Stimulated activated CD4-positive, alpha-beta T cell treated with anti-CD3 and anti-CD28 coated beads, TNF-alpha, amount 100 ng/mL, for 48 hours (primary cell): ENCODE measurements around the gene TGIF2LX.
"Not testable (repeated sequence)": the region's sequence is repeated elsewhere in the genome, so short reads cannot be mapped to it uniquely, and the experiment has no call there.

Experiments used
- DNase-seq, 3 donors: peaks; one replicate each; pipeline ENCODE4 v3.0.0-alpha.2; 2020; ENCODE audit warnings: low read depth in 3 of 3

Gene TGIF2LX

GRCh38 chrX:89921665-89922064, at the start of gene TGIF2LX:
Gene TGIF2LX, plus strand, starts transcription at chrX:89921908. Its CDS starts 178 bp downstream, at chrX:89922086.
- DNase-seq, result not testable (repeated sequence)

GRCh38 chrX:89922338-89922934, 728 bp downstream of the TGIF2LX start:
- DNase-seq, result not testable (repeated sequence)

DNA sequence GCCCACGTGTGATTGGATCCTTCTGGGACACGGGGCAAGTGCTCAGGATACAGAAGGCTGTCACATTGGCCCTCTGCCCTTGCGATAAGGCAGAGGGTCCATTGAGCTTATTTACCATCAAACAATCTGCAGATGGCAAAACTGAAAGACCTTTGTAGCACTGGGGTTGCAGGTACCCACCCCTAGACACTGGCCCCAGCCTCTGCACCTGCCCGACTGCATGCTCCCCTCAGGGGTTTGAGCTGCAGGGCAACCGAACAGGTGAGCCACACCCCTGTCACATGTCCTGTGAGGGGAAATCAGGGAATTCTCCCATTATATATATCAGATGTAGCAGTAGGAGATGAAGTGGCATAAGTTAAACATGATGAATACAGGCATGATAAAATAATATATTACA, 21.4 kb downstream of the TGIF2LX start:
- not testable (repeated sequence) for DNase-seq

DNA sequence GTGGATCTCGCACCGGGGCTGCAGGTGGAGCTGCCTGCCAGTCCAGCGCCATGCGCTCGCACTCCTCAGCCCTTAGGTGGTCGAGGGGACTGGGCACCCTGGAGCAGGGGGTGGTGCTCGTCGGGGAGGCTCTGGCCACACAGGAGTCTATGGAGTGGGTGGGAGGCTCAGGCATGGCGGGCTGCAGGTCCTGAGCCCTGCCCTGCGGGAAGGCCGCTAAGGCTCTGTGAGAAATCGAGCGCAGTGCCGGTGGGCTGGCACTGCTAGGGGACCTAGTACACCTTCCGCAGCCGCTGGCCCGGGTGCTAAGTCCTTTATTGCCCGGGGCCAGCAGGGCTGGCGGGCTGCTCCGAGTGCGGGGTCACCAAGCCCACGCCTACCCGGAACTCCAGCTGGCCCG, 43.9 kb downstream of the TGIF2LX start:
- DNase-seq, result not testable (repeated sequence)
